ENCODE data around the gene CXorf49.
"Not testable (repeated sequence)": the region's sequence is repeated elsewhere in the genome, so short reads cannot be mapped to it uniquely, and the experiment has no call there.

CXorf49 gene

GRCh38 chrX:71718185-71718584 lies at the start of gene CXorf49:
Gene CXorf49, minus strand, starts transcription at chrX:71718285. Its CDS starts 134 bp downstream, at chrX:71718151.
- not testable (repeated sequence) for DNase-seq (ENCODE audit: low read depth in 2 of 2)

GRCh38 chrX:71767134-71767533 lies 49.0 kb upstream of the CXorf49 start:
- DNase-seq (ENCODE audit: low read depth in 2 of 2): not testable (repeated sequence)

GRCh38 chrX:71765613-71766012 lies 47.5 kb upstream of the CXorf49 start:
- not testable (repeated sequence) for DNase-seq (ENCODE audit: low read depth in 2 of 2)

DNA sequence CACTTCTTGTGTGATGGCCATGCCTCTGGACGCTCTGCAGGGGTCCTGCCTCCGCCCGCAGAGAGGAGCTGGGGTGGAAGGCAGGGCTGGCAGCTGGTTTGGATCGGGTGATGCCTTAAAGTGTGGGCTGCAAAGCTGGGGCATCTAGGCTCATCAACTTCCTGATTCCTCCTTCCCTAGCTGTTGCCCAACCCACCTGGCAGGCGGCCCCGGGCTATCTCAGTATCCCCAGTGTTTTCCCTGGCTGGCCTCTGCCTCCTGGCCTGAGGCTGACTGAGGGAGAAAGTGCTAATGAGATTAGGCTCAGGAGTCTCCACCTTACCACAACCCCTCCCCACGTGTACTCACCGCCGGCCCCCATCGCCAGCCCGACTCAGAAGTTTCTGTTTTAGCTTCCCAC lies 46.7 kb upstream of the CXorf49 start:
- DNase-seq (ENCODE audit: low read depth in 2 of 2): not testable (repeated sequence)

DNA sequence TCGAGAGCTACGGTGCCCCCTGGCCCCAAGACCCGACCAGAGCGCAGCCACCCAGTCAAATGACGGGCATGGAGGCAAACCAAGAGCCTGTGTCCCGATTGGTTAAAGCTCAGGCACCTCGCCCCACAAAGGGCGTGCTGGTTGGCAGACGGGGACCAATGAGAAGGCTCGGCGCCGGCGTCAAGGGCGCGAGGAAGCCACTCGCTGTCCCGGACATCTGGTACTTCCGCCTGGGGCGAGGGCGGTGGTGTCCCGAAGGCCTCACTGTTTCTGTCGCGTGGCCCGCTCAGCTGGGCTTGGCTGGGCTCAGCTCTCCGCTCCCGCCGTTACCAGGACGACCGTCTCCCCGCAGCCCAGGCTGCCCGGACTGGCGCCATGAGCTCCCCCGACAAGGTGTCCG lies 45.0 kb upstream of the CXorf49 start, which contains the start of gene CXorf49B:
TSS of gene CXorf49B (plus strand) at position 301 of the 400 bp plus-strand sequence. CDS start at position 376, 75 bp downstream.
- DNase-seq (ENCODE audit: low read depth in 2 of 2): not testable (repeated sequence)

DNA sequence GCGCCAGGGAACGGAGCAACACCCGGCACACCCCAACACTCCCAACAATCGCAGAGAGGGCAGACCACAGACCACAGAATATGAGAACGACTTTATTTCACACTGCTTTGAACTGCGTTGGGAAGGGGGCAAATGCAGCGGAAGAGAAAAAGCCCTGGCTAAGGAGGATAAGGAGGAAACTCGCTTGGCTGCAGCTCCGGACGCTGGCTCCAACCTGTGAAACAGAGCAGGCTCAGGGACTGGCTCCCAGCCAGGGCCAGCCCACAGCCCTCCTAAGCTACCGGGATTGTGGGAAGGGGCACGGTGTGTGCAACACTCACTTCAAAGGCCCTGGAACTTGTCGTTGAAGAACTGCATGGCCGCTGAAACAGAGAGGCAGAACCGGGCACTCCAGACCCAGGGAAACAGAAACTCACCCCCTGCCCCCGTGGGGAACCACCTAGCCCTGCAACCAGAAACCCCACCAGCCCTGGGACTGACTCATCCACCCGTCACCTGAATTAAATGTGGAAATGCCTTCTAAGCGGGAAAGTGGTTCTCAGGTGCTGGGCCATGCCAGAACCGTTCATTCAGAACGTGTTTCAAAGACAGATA lies 42.7 kb upstream of the CXorf49 start:
- DNase-seq (ENCODE audit: low read depth in 2 of 2): not testable (repeated sequence)

GRCh38 chrX:71720289-71720886 lies 2.3 kb upstream of the CXorf49 start:
- DNase-seq (ENCODE audit: low read depth in 2 of 2): not testable (repeated sequence)

DNA sequence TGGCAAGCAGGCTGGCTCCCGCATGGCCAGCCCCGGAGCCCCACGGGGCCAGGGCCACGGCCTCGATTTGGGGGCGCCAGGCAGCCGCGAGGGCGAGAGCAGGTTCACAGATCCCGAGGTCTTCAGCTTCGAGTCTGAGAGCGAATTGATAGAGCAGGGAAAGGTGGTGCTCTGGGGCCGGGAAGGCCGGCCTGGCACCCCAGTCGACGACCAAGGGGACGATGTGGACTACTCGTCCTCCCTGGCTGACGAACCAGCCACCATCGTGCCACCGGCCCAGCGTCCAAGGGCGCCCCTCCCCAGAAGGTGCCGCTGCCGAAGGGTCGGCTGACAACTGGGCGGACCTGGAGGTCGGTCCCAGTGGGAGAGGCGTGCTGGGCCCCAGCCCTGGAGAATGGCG lies 1.1 kb upstream of the CXorf49 start:
- not testable (repeated sequence) for DNase-seq (ENCODE audit: low read depth in 2 of 2)

DNA sequence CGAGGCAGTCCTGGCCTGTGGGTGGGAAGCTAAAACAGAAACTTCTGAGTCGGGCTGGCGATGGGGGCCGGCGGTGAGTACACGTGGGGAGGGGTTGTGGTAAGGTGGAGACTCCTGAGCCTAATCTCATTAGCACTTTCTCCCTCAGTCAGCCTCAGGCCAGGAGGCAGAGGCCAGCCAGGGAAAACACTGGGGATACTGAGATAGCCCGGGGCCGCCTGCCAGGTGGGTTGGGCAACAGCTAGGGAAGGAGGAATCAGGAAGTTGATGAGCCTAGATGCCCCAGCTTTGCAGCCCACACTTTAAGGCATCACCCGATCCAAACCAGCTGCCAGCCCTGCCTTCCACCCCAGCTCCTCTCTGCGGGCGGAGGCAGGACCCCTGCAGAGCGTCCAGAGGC lies 1.8 kb downstream of the CXorf49 start:
- DNase-seq (ENCODE audit: low read depth in 2 of 2): not testable (repeated sequence)

- not testable (repeated sequence) for DNase-seq (ENCODE audit: low read depth in 2 of 2)
Observed at GRCh38 chrX:71715551-71715950, 2.5 kb downstream of the CXorf49 start.

DNA sequence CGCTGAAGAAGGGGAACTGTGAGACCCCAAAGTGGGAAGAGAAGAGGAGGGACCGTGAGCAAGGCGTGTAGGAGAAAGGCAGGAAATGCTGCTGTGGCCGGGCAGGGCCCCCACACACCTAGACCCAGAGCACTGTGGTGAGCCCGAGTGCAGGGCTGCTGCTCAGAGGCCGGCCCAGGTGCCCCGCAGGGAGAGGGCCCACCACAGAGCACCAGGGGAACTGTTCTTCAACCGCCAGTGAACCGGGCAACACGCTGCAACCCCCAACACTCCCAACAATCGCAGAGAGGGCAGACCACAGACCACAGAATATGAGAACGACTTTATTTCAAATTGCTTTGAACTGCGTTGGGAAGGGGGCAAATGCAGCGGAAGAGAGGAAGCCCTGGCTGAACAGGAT lies 4.0 kb downstream of the CXorf49 start:
- not testable (repeated sequence) for DNase-seq (ENCODE audit: low read depth in 2 of 2)

- not testable (repeated sequence) for DNase-seq (ENCODE audit: low read depth in 2 of 2)
Observed at GRCh38 chrX:71702853-71703252, 15.2 kb downstream of the CXorf49 start.

GRCh38 chrX:71699023-71699344 lies 19.1 kb downstream of the CXorf49 start:
- DNase-seq (ENCODE audit: low read depth in 2 of 2): not testable (repeated sequence)

GRCh38 chrX:71698299-71699022 lies 19.6 kb downstream of the CXorf49 start:
- DNase-seq (ENCODE audit: low read depth in 2 of 2): not testable (repeated sequence)

GRCh38 chrX:71697466-71698298 lies 20.4 kb downstream of the CXorf49 start:
- DNase-seq (ENCODE audit: low read depth in 2 of 2): not testable (repeated sequence)

DNA sequence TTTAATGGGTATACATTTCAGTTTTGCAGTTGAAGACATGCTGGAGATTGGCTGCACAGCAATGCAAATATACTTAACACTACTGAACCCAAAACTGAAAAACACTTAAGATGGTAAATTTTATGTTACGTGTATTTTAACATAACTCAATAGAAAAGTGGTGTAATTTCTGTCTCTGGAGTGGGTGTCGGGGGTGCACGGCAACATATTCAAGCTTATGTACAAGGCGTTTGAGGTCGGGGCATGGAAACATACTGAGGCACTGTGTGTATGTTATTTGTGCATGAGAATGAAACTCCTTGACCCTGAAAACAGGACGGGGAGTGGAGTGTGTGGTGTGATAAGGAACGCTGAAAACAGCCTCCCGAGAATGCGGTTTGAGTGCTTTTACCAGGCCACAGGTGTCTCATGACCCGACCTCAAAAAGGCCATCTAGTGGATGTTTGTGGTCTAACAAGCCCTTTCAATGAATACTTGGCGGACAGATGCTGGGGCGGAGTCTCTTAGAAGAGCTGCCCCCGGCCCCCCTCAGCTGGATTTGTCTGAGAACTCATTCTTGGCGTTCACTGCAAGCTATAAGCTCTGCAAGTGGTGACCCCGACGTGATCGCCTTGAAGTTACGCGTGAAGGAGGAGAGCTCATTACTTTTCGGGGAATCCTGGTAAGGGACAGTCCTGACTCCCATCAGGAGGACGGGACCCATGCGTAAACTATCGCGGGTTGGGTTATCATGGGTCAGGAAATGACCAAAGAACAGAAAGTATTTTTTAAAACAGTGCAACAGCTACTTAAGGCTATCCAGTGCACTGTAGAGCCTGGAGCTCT lies 21.2 kb downstream of the CXorf49 start:
- not testable (repeated sequence) for DNase-seq (ENCODE audit: low read depth in 2 of 2)

DNA sequence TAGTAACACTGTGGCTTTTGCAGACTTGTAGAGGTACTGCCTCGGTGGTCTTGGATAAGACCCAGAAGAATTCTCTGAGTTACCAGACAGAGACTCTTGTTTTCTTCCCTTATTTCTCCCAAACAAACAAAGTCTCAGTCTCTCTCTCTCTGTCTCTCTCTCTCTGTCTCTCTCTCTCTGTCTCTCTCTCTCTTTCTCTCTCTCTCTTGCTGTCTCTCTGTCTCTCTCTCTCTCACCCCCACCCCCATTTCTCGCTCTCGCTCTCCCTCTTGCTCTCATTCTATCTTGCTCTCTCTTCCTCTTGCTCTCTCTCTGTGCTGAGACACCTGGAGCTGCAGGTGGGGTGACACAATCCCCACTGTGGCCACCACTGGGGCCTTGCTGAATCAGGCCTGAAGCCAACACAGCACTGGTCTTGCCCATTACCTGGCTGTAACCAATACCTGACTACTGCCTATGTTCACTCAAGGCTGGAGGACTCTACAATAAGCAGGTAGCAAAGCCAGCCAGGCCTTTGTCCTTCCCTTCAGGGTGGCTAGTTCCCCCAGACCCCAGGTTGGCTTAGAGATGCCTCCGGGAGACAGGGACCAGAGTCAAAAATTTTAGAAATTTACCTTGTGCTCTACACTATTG lies 38.4 kb downstream of the CXorf49 start:
- no peak for DNase-seq (ENCODE audit: low read depth in 2 of 2)

DNA sequence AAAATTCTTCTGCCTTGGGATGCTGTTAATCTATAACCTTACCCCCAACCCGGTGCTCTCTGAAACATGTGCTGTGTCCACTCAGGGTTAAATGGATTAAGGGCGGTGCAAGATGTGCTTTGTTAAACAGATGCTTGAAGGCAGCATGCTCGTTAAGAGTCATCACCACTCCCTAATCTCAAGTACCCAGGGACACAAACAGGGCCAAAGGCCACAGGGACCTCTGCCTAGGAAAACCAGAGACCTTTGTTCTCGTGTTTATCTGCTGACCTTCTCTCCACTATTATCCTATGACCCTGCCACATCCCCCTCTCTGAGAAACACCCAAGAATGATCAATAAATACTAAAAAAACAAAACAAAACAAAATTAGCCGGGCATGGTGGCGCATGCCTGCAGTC lies 40.9 kb downstream of the CXorf49 start:
- DNase-seq (ENCODE audit: low read depth in 2 of 2): not testable (repeated sequence)

DNA sequence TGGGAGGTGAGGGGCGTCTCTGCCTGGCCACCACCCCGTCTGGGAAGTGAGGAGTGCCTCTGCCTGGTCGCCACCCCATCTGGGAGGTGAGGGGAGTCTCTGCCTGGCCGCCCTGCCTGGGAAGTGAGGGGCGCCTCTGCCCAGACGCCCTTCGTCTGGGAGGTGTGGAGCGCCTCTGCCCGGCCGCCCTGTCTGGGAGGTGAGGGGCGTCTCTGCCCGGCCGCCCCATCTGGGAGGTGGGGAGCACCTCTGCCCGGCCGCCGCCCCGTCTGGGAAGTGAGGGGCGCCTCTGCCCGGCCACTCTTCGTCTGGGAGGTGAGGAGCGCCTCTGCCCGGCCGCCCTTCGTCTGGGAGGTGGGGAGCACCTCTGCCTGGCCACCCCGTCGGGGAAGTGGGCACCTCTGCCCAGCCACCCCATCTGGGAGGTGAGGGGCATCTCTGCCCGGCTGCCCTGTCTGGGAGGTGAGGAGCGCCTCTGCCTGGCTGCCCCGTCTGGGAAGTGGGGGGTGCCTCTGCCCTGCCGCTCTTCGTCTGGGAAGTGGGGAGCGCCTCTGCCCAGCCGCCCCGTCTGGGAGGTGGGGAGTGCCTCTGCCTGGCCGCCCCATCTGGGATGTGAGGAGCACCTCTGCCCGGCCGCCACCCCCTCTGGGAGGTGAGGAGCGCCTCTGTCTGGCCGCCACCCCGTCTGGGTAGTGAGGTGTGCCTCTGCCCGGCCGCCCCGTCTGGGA lies 41.9 kb downstream of the CXorf49 start:
- not testable (repeated sequence) for DNase-seq (ENCODE audit: low read depth in 2 of 2)

- DNase-seq (ENCODE audit: low read depth in 2 of 2): not testable (repeated sequence)
Observed at GRCh38 chrX:71675636-71676035, 42.4 kb downstream of the CXorf49 start.
